ENCODE data around the gene HPS4.

DNA sequence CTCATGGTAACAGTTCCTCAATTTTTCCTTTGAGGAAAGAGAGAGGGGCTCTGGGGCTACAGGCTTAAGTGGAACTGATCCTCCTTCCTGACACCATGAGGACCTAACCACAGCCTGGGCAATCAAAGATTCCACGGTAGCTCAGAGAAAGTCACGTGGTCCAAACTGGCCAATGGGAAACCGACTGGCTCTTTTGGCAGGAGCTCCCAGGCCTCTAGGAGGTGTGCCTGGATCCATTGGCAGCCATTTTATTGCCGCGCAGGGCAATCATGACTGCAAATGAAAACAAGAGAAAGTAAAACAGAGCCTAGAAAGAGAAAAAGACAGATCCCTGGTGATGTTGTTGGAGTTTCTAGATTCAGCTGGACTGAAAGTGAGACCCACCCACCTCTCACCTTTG is 81.9 kb downstream of the HPS4 start:
- TF ChIP-seq POLR2A (IDR thresholded peaks at IDR 0.05; ENCODE audit: low read depth, low read length): no peak
- no peak for TF ChIP-seq CBX5 (IDR thresholded peaks at IDR 0.05; ENCODE audit: low read depth)
- TF ChIP-seq HCFC1 (IDR thresholded peaks at IDR 0.05; ENCODE audit: low read length): no peak

All from GM12878 (cell line).